ENCODE results near the gene PDZK1IP1.

DNA sequence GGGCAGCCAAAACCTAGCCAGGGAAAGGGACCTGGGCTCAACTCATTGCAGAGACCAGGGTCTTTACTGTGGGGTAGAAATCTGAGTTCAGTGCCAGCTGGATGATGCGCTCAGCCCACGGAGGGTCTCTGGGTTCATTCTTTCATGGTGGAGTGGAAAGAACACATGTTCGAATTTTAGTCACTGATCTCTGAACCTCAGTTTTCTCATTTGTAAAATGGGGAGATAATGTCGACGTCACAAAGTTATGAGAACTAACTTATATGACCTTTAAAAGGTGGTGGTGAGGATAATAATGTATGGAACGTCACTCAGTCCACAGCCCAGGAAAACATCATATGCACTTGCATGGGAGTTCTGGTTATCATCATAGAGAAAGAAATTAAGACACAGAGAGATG lies 43.4 kb upstream of the PDZK1IP1 start:
- TF ChIP-seq, protein P1, sequence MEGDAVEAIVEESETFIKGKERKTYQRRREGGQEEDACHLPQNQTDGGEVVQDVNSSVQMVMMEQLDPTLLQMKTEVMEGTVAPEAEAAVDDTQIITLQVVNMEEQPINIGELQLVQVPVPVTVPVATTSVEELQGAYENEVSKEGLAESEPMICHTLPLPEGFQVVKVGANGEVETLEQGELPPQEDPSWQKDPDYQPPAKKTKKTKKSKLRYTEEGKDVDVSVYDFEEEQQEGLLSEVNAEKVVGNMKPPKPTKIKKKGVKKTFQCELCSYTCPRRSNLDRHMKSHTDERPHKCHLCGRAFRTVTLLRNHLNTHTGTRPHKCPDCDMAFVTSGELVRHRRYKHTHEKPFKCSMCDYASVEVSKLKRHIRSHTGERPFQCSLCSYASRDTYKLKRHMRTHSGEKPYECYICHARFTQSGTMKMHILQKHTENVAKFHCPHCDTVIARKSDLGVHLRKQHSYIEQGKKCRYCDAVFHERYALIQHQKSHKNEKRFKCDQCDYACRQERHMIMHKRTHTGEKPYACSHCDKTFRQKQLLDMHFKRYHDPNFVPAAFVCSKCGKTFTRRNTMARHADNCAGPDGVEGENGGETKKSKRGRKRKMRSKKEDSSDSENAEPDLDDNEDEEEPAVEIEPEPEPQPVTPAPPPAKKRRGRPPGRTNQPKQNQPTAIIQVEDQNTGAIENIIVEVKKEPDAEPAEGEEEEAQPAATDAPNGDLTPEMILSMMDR (conservative IDR thresholded peaks at IDR 0.05; ENCODE audit: low read depth, low read length): no peak
- TF ChIP-seq EZH2 (IDR thresholded peaks at IDR 0.05; ENCODE audit: borderline replicate concordance, low read depth, low read length, poor library complexity, severe bottlenecking): no peak
